MM.1S (cell line): ENCODE measurements around the gene TMEM245.

Source experiments
- EZH2 ChIP-seq: fragments of 300-600 bp; sonication (generic); optimal IDR thresholded peaks from 2 replicates; pipeline ENCODE3; 2017; ENCODE audit warnings: low read depth, mild to moderate bottlenecking, antibody characterized with exemption, low read length, mixed read lengths
- TF ChIP-seq, protein P1 (sequence below): fragments of 300-600 bp; sonication (generic); IDR thresholded peaks from 2 replicates; pipeline ENCODE4 v1.5.1; 2016; ENCODE audit warnings: antibody characterized with exemption, low read length, mixed read lengths

DNA sequence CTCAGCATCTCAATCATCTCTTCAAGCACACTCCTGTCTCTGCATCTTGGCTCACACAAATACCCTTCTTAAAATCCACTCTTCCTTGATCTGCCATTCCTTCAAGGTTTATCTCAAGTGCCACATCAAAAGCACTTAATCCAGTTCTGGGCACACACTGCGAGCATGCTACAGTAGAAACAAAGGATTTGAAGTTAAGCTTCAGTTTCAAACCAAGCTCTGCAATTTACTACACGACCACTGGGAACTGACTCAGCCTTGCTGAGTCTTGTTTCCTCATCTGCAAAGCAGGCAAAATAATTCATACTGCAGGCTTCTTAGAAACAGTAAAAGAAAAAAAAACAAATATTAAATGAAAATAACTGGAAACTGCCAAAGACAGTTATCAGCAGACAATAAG, 56.0 kb downstream of the TMEM245 start:
- TF ChIP-seq, protein P1, sequence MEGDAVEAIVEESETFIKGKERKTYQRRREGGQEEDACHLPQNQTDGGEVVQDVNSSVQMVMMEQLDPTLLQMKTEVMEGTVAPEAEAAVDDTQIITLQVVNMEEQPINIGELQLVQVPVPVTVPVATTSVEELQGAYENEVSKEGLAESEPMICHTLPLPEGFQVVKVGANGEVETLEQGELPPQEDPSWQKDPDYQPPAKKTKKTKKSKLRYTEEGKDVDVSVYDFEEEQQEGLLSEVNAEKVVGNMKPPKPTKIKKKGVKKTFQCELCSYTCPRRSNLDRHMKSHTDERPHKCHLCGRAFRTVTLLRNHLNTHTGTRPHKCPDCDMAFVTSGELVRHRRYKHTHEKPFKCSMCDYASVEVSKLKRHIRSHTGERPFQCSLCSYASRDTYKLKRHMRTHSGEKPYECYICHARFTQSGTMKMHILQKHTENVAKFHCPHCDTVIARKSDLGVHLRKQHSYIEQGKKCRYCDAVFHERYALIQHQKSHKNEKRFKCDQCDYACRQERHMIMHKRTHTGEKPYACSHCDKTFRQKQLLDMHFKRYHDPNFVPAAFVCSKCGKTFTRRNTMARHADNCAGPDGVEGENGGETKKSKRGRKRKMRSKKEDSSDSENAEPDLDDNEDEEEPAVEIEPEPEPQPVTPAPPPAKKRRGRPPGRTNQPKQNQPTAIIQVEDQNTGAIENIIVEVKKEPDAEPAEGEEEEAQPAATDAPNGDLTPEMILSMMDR: no peak
- TF ChIP-seq EZH2: no peak
